MM.1S (cell line): ENCODE measurements around the gene SDHAF1.

ENCODE experiments used
- DNase-seq: peaks from one replicate; pipeline ENCODE4 v3.0.0-alpha.2; 2015
- H2AFZ ChIP-seq: fragments of 300-600 bp; sonication (generic); 2 replicates; pipeline ENCODE4 v1.6.0; 2016; ENCODE audit warnings: antibody characterized with exemption, low read length
- H3F3A ChIP-seq: fragments of 300-600 bp; sonication (generic); 2 replicates; pipeline ENCODE4 v1.6.1; 2016; ENCODE audit warnings: mild to moderate bottlenecking, antibody characterized with exemption, low read length, moderate library complexity, mixed read lengths; ENCODE audit not compliant: insufficient read depth
- H3K27ac ChIP-seq: fragments of 300-600 bp; sonication (generic); 2 replicates; pipeline ENCODE4 v1.5.1; 2016; ENCODE audit warnings: mild to moderate bottlenecking, low read length
- H3K27me3 ChIP-seq: fragments of 300-600 bp; sonication (generic); replicated peaks from 2 replicates; pipeline ENCODE4 v1.6.0; 2016; ENCODE audit warnings: low read length; ENCODE audit not compliant: insufficient read depth
- H3K36me3 ChIP-seq: fragments of 300-600 bp; sonication (generic); replicated peaks from 2 replicates; pipeline ENCODE4 v1.6.1; 2016; ENCODE audit warnings: mild to moderate bottlenecking, low read length, mixed read lengths; ENCODE audit not compliant: insufficient read depth
- H3K4me1 ChIP-seq: fragments of 300-600 bp; sonication (generic); 2 replicates; pipeline ENCODE4 v1.6.1; 2016; ENCODE audit warnings: low read length, mixed read lengths
- H3K4me2 ChIP-seq: fragments of 300-600 bp; sonication (generic); 2 replicates; pipeline ENCODE4 v1.6.0; 2016; ENCODE audit warnings: low read depth, low read length
- H3K4me3 ChIP-seq: fragments of 300-600 bp; sonication (generic); 2 replicates; pipeline ENCODE4 v1.5.1; 2016; ENCODE audit warnings: low read length, mixed read lengths
- H3K79me2 ChIP-seq: fragments of 300-600 bp; sonication (generic); 2 replicates; pipeline ENCODE4 v1.6.1; 2016; ENCODE audit warnings: mixed run types, low read length, mixed read lengths
- H3K9ac ChIP-seq: fragments of 300-600 bp; sonication (generic); 2 replicates; pipeline ENCODE4 v1.6.1; 2016; ENCODE audit warnings: low read length, mixed read lengths
- H3K9me2 ChIP-seq: fragments of 300-600 bp; sonication (generic); replicated peaks from 2 replicates; pipeline ENCODE4 v1.6.1; 2016; ENCODE audit warnings: mild to moderate bottlenecking, low read length, mixed read lengths; ENCODE audit not compliant: insufficient read depth
- H3K9me3 ChIP-seq: fragments of 300-600 bp; sonication (generic); replicated peaks from 2 replicates; pipeline ENCODE4 v1.6.1; 2016; ENCODE audit warnings: mild to moderate bottlenecking, low read length, mixed read lengths; ENCODE audit not compliant: insufficient read depth
- H4K20me1 ChIP-seq: fragments of 300-600 bp; sonication (generic); 2 replicates; pipeline ENCODE4 v1.6.1; 2016; ENCODE audit warnings: mild to moderate bottlenecking, low read length, moderate library complexity, mixed read lengths; ENCODE audit not compliant: insufficient read depth
- CTCF ChIP-seq: fragments of 300-600 bp; sonication (generic); IDR thresholded peaks from 2 replicates; pipeline ENCODE4 v1.5.1; 2016; ENCODE audit warnings: antibody characterized with exemption, low read length, mixed read lengths
- EZH2 ChIP-seq: fragments of 300-600 bp; sonication (generic); optimal IDR thresholded peaks from 2 replicates; pipeline ENCODE3; 2017; ENCODE audit warnings: low read depth, mild to moderate bottlenecking, antibody characterized with exemption, low read length, mixed read lengths
- EZH2phosphoT487 ChIP-seq: fragments of 300-600 bp; sonication (generic); IDR thresholded peaks from 2 replicates; pipeline ENCODE4 v1.6.1; 2018; ENCODE audit warnings: antibody characterized with exemption, low read length

The SDHAF1 gene

GRCh38 chr19:35975608-35976214 lies 19.3 kb upstream of the SDHAF1 start:
- H4K20me1 ChIP-seq: no peaks in the 10 kb centered on the region
- H2AFZ ChIP-seq: no peak overlapping the region
- H3K4me3 ChIP-seq: no peak overlapping the region
- no peak for TF ChIP-seq CTCF
- TF ChIP-seq EZH2: no peak
- TF ChIP-seq EZH2phosphoT487: no peak
- H3K27ac ChIP-seq: no peak overlapping the region
- no peak for DNase-seq
- H3K4me1 ChIP-seq: no peaks in the 10 kb centered on the region
- H3K27me3 ChIP-seq: peaks cover 65% of the 10 kb centered on the region
- H3K9me3 ChIP-seq: no peaks in the 10 kb centered on the region
- no peak overlapping the region for H3K9ac ChIP-seq
- H3F3A ChIP-seq: no peaks in the 10 kb centered on the region
- H3K36me3 ChIP-seq: no peaks in the 10 kb centered on the region
- H3K79me2 ChIP-seq: no peaks in the 10 kb centered on the region
- no peaks in the 10 kb centered on the region for H3K9me2 ChIP-seq
- no peak overlapping the region for H3K4me2 ChIP-seq

DNA sequence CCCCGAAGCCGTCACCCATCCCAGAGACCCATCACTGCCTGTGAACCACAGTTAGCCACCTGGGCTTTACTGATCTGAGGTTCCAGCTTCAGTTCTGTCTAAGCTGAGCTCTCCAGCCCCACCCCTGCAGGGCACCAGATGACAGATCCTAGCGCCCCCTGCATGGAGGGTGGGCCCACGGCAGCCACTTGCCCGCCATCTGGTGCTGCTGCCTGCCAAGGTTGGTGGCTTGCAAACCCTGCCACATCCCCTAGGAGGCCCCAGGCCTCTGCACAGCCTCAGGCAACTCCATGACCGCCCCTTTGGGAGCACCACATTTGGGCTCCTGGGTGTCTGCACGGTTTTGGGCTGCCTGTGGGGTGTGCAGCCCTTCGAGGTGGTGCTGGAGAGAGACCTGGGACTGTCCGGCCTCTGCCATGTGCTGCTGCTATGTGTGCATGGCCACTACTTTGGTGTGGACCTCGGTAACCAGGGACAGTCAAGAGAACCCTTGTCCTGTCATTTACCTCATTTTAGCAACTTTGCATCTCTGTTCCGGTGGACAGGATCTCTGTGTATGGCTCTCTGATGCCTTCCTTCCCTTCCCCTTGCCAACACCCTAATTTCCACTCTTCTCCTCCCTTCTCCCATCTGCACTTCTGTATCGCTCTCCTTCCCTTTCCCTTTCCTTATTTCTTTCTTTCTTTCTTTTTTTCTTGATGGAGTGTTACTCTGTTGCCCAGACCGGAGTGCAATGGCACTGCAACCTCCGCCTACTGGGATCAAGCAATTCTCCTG lies 17.4 kb upstream of the SDHAF1 start:
- peaks cover 69% of the 10 kb centered on the region for H3K27me3 ChIP-seq
- no peak overlapping the region for H3K4me3 ChIP-seq
- no peak overlapping the region for H3K27ac ChIP-seq
- no peaks in the 10 kb centered on the region for H3K36me3 ChIP-seq
- no peak overlapping the region for H2AFZ ChIP-seq
- TF ChIP-seq EZH2: no peak
- peak; percentile 30 for TF ChIP-seq CTCF
- H3K9me2 ChIP-seq: no peaks in the 10 kb centered on the region
- H3K4me1 ChIP-seq: no peaks in the 10 kb centered on the region
- no peaks in the 10 kb centered on the region for H3K79me2 ChIP-seq
- no peak for DNase-seq
- no peak overlapping the region for H3K4me2 ChIP-seq
- H3K9me3 ChIP-seq: no peaks in the 10 kb centered on the region
- no peak overlapping the region for H3K9ac ChIP-seq
- no peaks in the 10 kb centered on the region for H3F3A ChIP-seq
- no peaks in the 10 kb centered on the region for H4K20me1 ChIP-seq

DNA sequence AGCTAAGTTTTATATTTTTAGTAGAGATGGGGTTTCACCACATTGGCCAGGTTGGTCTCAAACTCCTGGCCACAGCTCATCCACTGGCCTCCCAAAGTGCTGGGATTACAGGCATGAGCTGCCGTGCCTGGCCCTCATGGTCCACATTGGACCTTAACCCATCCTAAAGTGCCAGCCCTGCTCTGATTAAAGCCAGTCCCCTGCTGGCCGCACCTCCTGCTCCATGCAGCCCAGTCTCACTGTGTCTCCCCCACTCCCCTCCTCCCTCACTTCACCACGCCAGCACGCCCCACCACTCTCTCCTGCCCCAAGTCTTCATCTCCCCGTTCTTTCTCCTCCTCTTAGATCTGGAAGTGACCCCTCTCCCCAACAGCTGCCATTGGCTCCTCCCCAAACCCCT lies 16.7 kb upstream of the SDHAF1 start:
- no peaks in the 10 kb centered on the region for H3K36me3 ChIP-seq
- no peaks in the 10 kb centered on the region for H4K20me1 ChIP-seq
- H3K27ac ChIP-seq: no peak overlapping the region
- H3K4me2 ChIP-seq: no peak overlapping the region
- no peak overlapping the region for H3K4me3 ChIP-seq
- no peak overlapping the region for H2AFZ ChIP-seq
- H3K79me2 ChIP-seq: no peaks in the 10 kb centered on the region
- H3K4me1 ChIP-seq: no peaks in the 10 kb centered on the region
- H3K9me3 ChIP-seq: no peaks in the 10 kb centered on the region
- H3K9me2 ChIP-seq: no peaks in the 10 kb centered on the region
- no peak for TF ChIP-seq EZH2
- TF ChIP-seq CTCF: no peak
- no peak for TF ChIP-seq EZH2phosphoT487
- H3F3A ChIP-seq: no peaks in the 10 kb centered on the region
- H3K9ac ChIP-seq: no peak overlapping the region
- no peak for DNase-seq
- H3K27me3 ChIP-seq: peaks cover 70% of the 10 kb centered on the region
